Measurements from ENCODE around the gene NUS1.
A peak's percentile ranks its signal among the peaks of the same experiment; 100 is the strongest.

Gene NUS1

GRCh38 chr6:117674991-117675657, at the start of gene NUS1:
NUS1 (plus strand) TSS chr6:117675469; CDS start chr6:117675671, 202 bp downstream.
- TF ChIP-seq, protein P1, sequence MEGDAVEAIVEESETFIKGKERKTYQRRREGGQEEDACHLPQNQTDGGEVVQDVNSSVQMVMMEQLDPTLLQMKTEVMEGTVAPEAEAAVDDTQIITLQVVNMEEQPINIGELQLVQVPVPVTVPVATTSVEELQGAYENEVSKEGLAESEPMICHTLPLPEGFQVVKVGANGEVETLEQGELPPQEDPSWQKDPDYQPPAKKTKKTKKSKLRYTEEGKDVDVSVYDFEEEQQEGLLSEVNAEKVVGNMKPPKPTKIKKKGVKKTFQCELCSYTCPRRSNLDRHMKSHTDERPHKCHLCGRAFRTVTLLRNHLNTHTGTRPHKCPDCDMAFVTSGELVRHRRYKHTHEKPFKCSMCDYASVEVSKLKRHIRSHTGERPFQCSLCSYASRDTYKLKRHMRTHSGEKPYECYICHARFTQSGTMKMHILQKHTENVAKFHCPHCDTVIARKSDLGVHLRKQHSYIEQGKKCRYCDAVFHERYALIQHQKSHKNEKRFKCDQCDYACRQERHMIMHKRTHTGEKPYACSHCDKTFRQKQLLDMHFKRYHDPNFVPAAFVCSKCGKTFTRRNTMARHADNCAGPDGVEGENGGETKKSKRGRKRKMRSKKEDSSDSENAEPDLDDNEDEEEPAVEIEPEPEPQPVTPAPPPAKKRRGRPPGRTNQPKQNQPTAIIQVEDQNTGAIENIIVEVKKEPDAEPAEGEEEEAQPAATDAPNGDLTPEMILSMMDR (IDR thresholded peaks at IDR 0.05), result peak; percentile 93

DNA sequence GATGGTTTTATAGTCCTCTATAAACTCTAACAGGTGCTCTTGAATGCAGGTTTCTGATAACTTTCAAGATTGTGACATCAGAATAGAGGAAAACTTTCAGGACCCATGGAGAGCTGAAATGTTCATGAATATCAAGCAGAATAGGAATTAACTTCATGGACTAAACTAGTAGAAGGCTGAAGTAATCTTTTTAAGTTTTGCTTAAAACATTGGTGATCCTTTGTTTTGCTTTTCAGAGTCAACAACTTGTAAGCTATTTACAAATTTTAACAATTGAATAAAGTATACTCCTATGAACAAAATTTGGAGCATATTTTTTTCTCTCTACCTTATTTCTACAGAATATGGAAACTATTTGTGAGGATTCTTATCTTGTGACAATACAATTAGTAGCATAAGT, 47.7 kb upstream of the NUS1 start:
- TF ChIP-seq, protein P1 (IDR thresholded peaks at IDR 0.05), result no peak

- TF ChIP-seq, protein P1 (IDR thresholded peaks at IDR 0.05), result no peak
These were observed 46.1 kb upstream of the NUS1 start for GRCh38 chr6:117629119-117629660.

- TF ChIP-seq, protein P1 (IDR thresholded peaks at IDR 0.05), result no peak
These were observed 37.5 kb upstream of the NUS1 start for GRCh38 chr6:117637770-117638169.

DNA sequence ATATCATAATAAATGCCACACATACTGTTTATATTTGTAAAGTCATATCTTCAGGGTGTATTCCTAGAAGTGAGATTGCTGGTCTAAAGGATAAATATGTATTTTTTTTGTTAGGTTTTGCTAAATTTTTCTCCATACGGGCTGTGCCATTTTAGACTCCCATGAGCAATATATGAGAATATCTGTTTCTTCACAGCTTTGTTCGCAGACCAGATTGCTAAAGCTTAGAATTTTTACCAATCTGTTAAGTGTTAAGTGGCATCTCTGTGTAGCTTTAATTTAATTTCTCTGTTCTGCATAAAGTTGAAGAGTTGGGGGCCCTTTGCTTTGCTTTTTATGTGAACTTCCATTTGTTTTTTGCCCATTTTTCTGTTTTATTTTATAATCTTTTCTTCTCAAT, 32.3 kb upstream of the NUS1 start:
- TF ChIP-seq, protein P1 (IDR thresholded peaks at IDR 0.05), result no peak

DNA sequence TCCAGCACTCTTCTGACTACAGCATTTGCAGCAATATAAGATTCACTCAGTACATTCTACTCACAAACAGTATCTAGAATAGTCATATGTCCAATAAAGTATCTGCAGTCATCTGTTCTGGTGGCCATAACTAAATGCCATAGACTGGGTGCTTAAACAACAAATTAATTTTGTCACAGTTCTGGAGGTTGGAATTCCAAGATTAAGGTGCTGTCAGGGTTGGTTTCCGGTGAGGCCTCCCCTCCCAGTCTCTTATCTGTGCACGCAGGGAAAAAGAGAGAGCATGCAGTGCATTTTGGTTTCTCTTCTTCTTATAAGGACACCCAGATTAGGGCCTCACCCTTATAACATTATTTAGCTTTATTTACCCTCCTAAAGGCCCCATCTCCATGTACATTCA, 21.3 kb upstream of the NUS1 start:
- TF ChIP-seq, protein P1 (IDR thresholded peaks at IDR 0.05), result no peak

- TF ChIP-seq, protein P1 (IDR thresholded peaks at IDR 0.05), result no peak
These were observed 19.9 kb upstream of the NUS1 start for GRCh38 chr6:117655380-117655779.
